ENCODE measurements around the gene SCEL.

GRCh38 chr13:77653301-77653700 lies 117.8 kb downstream of the SCEL start:
- TF ChIP-seq POLR2AphosphoS5 (IDR thresholded peaks at IDR 0.05) (no peak), POLR2A (IDR thresholded peaks at IDR 0.05) (no peak), CTCF (IDR thresholded peaks at IDR 0.05) (no peak)
